RWPE2 (cell line): Measurements from ENCODE around the gene GFOD1.

Experiments
- ATAC-seq: fragments of 200-7000 bp; cut with Tn5 transposase; 3 replicates; pipeline ENCODE4 v1.9.1; 2021; ENCODE audit warnings: low read depth
- DNase-seq: peaks from one replicate; pipeline ENCODE4 v3.0.0-alpha.2; 2020; ENCODE audit warnings: low spot score
- H3K27ac ChIP-seq: fragments of 450-650 bp; 2 replicates; pipeline ENCODE4 v1.5.1; 2017; ENCODE audit warnings: mild to moderate bottlenecking; ENCODE audit not compliant: poor library complexity, severe bottlenecking
- H3K27me3 ChIP-seq: fragments of 250-450 bp; sonication (Bioruptor Pico); 2 replicates; pipeline ENCODE4 v1.5.1; 2021; ENCODE audit warnings: mild to moderate bottlenecking, moderate library complexity; ENCODE audit not compliant: insufficient read depth, poor library complexity, severe bottlenecking
- H3K36me3 ChIP-seq: fragments of 250-450 bp; sonication (Bioruptor Pico); 2 replicates; pipeline ENCODE4 v1.5.1; 2020; ENCODE audit warnings: low read depth, mild to moderate bottlenecking, moderate library complexity
- H3K4me1 ChIP-seq: fragments of 250-450 bp; sonication (Bioruptor Pico); 2 replicates; pipeline ENCODE4 v1.5.1; 2021; ENCODE audit warnings: mild to moderate bottlenecking, moderate library complexity; ENCODE audit not compliant: insufficient read depth, poor library complexity, severe bottlenecking
- H3K4me3 ChIP-seq: fragments of 250-450 bp; sonication (Bioruptor Pico); 2 replicates; pipeline ENCODE4 v1.5.1; 2021; ENCODE audit warnings: mild to moderate bottlenecking, moderate library complexity; ENCODE audit not compliant: severe bottlenecking
- H3K9me3 ChIP-seq: fragments of 250-450 bp; sonication (Bioruptor Pico); 2 replicates; pipeline ENCODE4 v1.5.1; 2021; ENCODE audit warnings: mild to moderate bottlenecking, moderate library complexity; ENCODE audit not compliant: severe bottlenecking
- TF ChIP-seq, protein P1 (sequence below): fragments of 450-650 bp; IDR thresholded peaks from one replicate; pipeline ENCODE4 v1.5.1; 2017; ENCODE audit warnings: mild to moderate bottlenecking, moderate library complexity; ENCODE audit not compliant: poor library complexity, severe bottlenecking

Gene GFOD1

DNA sequence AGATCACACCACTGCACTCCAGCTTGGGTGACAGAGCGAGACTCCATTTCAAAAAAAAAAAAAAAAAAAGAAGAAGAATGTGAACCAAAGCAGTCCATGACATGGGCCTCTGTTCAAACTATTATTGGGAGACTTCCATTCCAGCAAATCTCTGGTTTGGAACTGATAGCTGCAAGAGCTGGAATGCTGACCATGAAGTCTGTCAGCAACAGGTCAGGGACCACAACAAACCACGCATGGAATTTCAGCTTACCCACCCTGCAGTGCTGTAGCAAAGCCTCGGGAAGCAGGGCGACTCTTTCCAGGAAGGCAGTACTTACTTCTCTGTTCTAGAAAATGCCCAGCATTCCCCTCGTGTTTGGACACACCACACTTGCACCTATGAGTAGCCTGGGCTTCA is 125.0 kb downstream of the GFOD1 start:
- Histone ChIP-seq H3K27ac (no peak overlapping the region), H3K4me1 (no peaks in the 10 kb centered on the region), H3K4me3 (no peak overlapping the region), H3K36me3 (no peaks in the 10 kb centered on the region), H3K27me3 (no peaks in the 10 kb centered on the region), H3K9me3 (no peaks in the 10 kb centered on the region)
- ATAC-seq (no peak), DNase-seq (no peak)
- TF ChIP-seq, protein P1, sequence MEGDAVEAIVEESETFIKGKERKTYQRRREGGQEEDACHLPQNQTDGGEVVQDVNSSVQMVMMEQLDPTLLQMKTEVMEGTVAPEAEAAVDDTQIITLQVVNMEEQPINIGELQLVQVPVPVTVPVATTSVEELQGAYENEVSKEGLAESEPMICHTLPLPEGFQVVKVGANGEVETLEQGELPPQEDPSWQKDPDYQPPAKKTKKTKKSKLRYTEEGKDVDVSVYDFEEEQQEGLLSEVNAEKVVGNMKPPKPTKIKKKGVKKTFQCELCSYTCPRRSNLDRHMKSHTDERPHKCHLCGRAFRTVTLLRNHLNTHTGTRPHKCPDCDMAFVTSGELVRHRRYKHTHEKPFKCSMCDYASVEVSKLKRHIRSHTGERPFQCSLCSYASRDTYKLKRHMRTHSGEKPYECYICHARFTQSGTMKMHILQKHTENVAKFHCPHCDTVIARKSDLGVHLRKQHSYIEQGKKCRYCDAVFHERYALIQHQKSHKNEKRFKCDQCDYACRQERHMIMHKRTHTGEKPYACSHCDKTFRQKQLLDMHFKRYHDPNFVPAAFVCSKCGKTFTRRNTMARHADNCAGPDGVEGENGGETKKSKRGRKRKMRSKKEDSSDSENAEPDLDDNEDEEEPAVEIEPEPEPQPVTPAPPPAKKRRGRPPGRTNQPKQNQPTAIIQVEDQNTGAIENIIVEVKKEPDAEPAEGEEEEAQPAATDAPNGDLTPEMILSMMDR, result no peak

DNA sequence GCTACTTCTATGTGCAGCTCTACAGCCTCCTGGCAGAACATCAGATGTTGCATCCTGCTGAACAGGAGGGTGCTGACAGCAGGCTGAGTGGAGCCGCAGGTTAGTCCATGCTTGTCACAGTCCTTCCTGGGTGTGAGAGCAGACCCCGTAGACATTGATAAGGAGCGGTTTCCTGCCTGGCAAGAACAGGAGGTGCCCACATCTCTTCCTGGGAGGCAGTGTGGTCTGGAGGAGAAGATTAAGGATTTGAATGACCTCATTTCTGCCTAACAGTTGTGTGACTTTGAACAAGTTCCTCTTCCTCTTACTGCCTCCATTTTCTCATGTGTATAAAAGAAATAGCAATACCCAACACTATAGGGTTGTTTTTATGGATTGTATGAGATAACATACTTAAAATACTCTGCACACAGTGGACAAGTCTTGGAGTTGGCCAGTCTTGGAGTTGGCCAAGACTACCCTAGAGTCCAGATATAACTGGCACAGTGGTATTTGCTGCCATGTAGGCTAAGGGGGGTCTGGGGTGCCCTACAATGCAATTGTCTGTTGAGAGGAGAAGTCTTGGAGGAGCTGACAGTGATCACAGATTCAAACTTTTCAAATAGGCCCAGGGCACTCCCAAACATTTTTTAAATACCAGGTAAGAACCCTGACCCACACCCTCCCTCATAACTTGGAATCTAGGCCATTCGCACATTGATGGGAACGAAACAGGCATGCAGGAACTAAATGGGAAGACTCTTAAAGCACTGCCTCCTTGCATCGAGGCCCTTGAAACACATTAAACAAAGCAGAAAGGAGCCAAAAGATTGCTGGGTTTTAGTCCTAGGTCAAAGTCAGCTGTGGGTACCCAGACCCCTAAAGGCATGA is 126.5 kb downstream of the GFOD1 start:
- H3K27me3 ChIP-seq, result no peaks in the 10 kb centered on the region
- TF ChIP-seq, protein P1, result no peak

GRCh38 chr6:13359287-13359686 is 128.1 kb downstream of the GFOD1 start:
- TF ChIP-seq, protein P1, result no peak
- Histone ChIP-seq H3K36me3 (no peaks in the 10 kb centered on the region), H3K9me3 (no peaks in the 10 kb centered on the region), H3K4me1 (peaks cover 25% of the 10 kb centered on the region), H3K4me3 (no peak overlapping the region), H3K27me3 (no peaks in the 10 kb centered on the region), H3K27ac (no peak overlapping the region)
- DNase-seq, result no peak
- ATAC-seq, result no peak

More for the DNA sequence above, 126.5 kb downstream of the GFOD1 start:
- Histone ChIP-seq H3K36me3 (no peaks in the 10 kb centered on the region), H3K9me3 (no peaks in the 10 kb centered on the region), H3K27ac (no peak overlapping the region), H3K4me3 (no peak overlapping the region), H3K4me1 (peaks cover 10% of the 10 kb centered on the region)
- no peak for ATAC-seq
- no peak for DNase-seq

- H3K4me1 ChIP-seq, result peaks cover 30% of the 10 kb centered on the region
- DNase-seq (no peak), ATAC-seq (no peak)
- H3K36me3 ChIP-seq, result no peaks in the 10 kb centered on the region
- no peak overlapping the region for H3K4me3 ChIP-seq
- TF ChIP-seq, protein P1, result no peak
- H3K27me3 ChIP-seq, result no peaks in the 10 kb centered on the region
- no peaks in the 10 kb centered on the region for H3K9me3 ChIP-seq
- H3K27ac ChIP-seq, result no peak overlapping the region
Observed at GRCh38 chr6:13358511-13358910, 128.9 kb downstream of the GFOD1 start.

DNA sequence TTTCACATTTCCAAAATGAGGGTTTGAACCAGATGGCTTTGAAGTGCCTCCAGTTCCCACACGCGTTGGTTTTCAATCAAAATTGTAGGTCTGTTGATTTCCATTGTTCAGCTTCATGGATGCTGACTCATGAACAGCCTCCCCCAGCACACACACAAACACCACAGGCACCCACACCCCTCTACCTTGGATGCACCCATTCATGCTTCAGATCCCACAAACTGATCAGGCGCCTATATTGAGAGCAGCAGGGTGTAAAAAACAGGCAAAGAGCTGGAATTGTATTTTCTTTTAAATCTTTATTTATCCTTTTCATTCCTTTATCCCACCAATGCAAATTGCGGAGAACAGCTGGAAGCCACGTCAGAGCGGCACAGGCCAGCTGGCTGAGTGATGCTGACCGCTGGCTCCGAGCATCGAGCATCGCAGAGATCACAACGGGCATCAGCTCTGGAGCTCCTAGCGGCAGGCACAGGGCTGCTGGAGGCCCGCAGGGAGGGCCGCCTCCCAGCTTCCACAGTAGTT is 129.8 kb downstream of the GFOD1 start:
- H3K36me3 ChIP-seq, result no peaks in the 10 kb centered on the region
- no peaks in the 10 kb centered on the region for H3K9me3 ChIP-seq
- TF ChIP-seq, protein P1, result no peak
- no peak overlapping the region for H3K4me3 ChIP-seq
- no peak overlapping the region for H3K27ac ChIP-seq
- H3K4me1 ChIP-seq, result peaks cover 30% of the 10 kb centered on the region
- DNase-seq, result no peak
- no peaks in the 10 kb centered on the region for H3K27me3 ChIP-seq
- ATAC-seq, result no peak
